H1 (cell line): ENCODE data around the gene GRIA4. TPM values are rescaled to one million over a fixed set of nuclear protein-coding genes. Genes with fewer than 3 reads are reported as not detected.

Source experiments
- CTCF ChIA-PET: fragments of 300-600 bp; sonication (Branson Sonifier 250); formaldehyde crosslinking; loops from one replicate; lab custom pipeline; 2021; ENCODE audit not compliant: partially characterized antibody; lab: Charles Lee
- POLR2A ChIA-PET: fragments of 300-600 bp; sonication (Branson Sonifier 250); formaldehyde crosslinking; loops from one replicate; lab custom pipeline; 2021; ENCODE audit warnings: inconsistent platforms; ENCODE audit not compliant: partially characterized antibody; lab: Charles Lee
- DNase-seq, 2 experiments: peaks; one replicate each; pipeline versions ENCODE4 v3.0.0 to v3.0.0-alpha.2; 2010 to 2022; ENCODE audit warnings: low spot score in 2 of 2, low read depth in 1 of 2, mixed read lengths in 1 of 2
- FAIRE-seq: peaks from 2 replicates; lab custom pipeline; 2011; peaks lifted over from hg19 to GRCh38; lab: Jason Lieb, UNC
- H2AFZ ChIP-seq: 2 replicates; pipeline ENCODE4 v1.8.1; 2012; ENCODE audit warnings: low read length, inconsistent platforms
- H2AK5ac ChIP-seq: 2 replicates; pipeline ENCODE4 v1.6.1; 2013; ENCODE audit warnings: low read depth, low read length
- H2BK120ac ChIP-seq: replicated peaks from 2 replicates; pipeline ENCODE3; 2013; ENCODE audit warnings: low read depth, low read length, inconsistent platforms
- H2BK12ac ChIP-seq: 2 replicates; pipeline ENCODE4 v1.6.1; 2013; ENCODE audit warnings: low read depth, low read length
- H2BK15ac ChIP-seq: 2 replicates; pipeline ENCODE4 v1.6.1; 2013; ENCODE audit warnings: low read length
- H2BK20ac ChIP-seq: 2 replicates; pipeline ENCODE4 v1.6.1; 2013; ENCODE audit warnings: low read length
- H2BK5ac ChIP-seq: 2 replicates; pipeline ENCODE4 v1.6.1; 2013; ENCODE audit warnings: low read depth, low read length
- H3K14ac ChIP-seq: 2 replicates; pipeline ENCODE4 v1.6.1; 2013; ENCODE audit warnings: inconsistent platforms; ENCODE audit not compliant: insufficient read length
- H3K18ac ChIP-seq: 2 replicates; pipeline ENCODE4 v1.6.1; 2013; ENCODE audit warnings: low read length; ENCODE audit errors: extremely low read depth
- H3K23ac ChIP-seq: 2 replicates; pipeline ENCODE4 v1.6.1; 2013; ENCODE audit warnings: inconsistent platforms; ENCODE audit not compliant: insufficient read length
- H3K23me2 ChIP-seq: 2 replicates; pipeline ENCODE4 v1.6.1; 2013; ENCODE audit warnings: low read depth, low read length
- H3K27ac ChIP-seq: 2 replicates; pipeline ENCODE4 v1.6.1; 2011; ENCODE audit warnings: low read depth, low read length, inconsistent platforms
- H3K27me3 ChIP-seq, 4 experiments: replicated peaks in 1 of 4; 1 replicate in 1 of 4; 2 replicates in 3 of 4; pipeline versions ENCODE4 v1.6.1 to v1.8.1; 2011 to 2013; ENCODE audit warnings: low read length in 3 of 4, mild to moderate bottlenecking in 3 of 4, inconsistent platforms in 2 of 4, mixed read lengths in 2 of 4, moderate library complexity in 1 of 4; ENCODE audit not compliant: control insufficient read depth in 3 of 4, insufficient read depth in 3 of 4; ENCODE audit errors: extremely low read depth in 1 of 4
- H3K36me3 ChIP-seq, 4 experiments: 2 replicates each; pipeline versions ENCODE4 v1.6.1 to v1.8.1; 2011 to 2013; ENCODE audit warnings: mild to moderate bottlenecking in 4 of 4, low read length in 3 of 4, moderate library complexity in 2 of 4, control low read depth in 1 of 4, inconsistent platforms in 1 of 4; ENCODE audit not compliant: insufficient read depth in 4 of 4, control insufficient read depth in 2 of 4
- H3K4ac ChIP-seq: replicated peaks from 2 replicates; pipeline ENCODE3; 2013; ENCODE audit warnings: low read length, low read depth, mixed read lengths, inconsistent platforms; ENCODE audit not compliant: insufficient read length
- H3K4me1 ChIP-seq, 4 experiments: replicated peaks in 1 of 4; 1 replicate in 1 of 4; 2 replicates in 3 of 4; pipeline versions ENCODE4 v1.6.1 to v1.8.1; 2011 to 2013; ENCODE audit warnings: low read length in 3 of 4, inconsistent platforms in 2 of 4, mixed read lengths in 1 of 4; ENCODE audit not compliant: insufficient read depth in 4 of 4, control insufficient read depth in 3 of 4
- H3K4me2 ChIP-seq, 2 experiments: 2 replicates each; pipeline versions ENCODE4 v1.6.1 to v1.8.1; 2011 to 2013; ENCODE audit warnings: low read depth in 2 of 2, low read length in 2 of 2, control low read depth in 1 of 2, inconsistent platforms in 1 of 2, mild to moderate bottlenecking in 1 of 2; ENCODE audit not compliant: insufficient read depth in 1 of 2
- H3K4me3 ChIP-seq, 4 experiments: fragments of 200-600, 300-600 bp in 1 of 4; sonication (generic), shearing (Covaris generic), sonication (Bioruptor Twin) in 1 of 4; 2 replicates each; pipeline versions ENCODE4 v1.5.1 to v1.8.1; 2011 to 2016; ENCODE audit warnings: low read length in 4 of 4, low read depth in 3 of 4, control low read depth in 2 of 4, inconsistent platforms in 2 of 4, mild to moderate bottlenecking in 2 of 4, mixed read lengths in 1 of 4, moderate library complexity in 1 of 4; ENCODE audit not compliant: insufficient read depth in 2 of 4; ENCODE audit errors: extremely low read depth in 1 of 4
- H3K56ac ChIP-seq: replicated peaks from 2 replicates; pipeline ENCODE3; 2013; ENCODE audit warnings: low read depth, mild to moderate bottlenecking, mixed read lengths, low read length, inconsistent platforms; ENCODE audit not compliant: insufficient read length
- H3K79me1 ChIP-seq: 2 replicates; pipeline ENCODE4 v1.6.1; 2013; ENCODE audit warnings: low read depth, low read length, control low read depth
- H3K79me2 ChIP-seq, 2 experiments: 2 replicates each; pipeline versions ENCODE4 v1.6.1 to v1.8.1; 2012 to 2013; ENCODE audit warnings: low read length in 2 of 2, mild to moderate bottlenecking in 2 of 2, inconsistent platforms in 1 of 2; ENCODE audit not compliant: insufficient read depth in 2 of 2, control insufficient read depth in 1 of 2
- H3K9ac ChIP-seq, 4 experiments: replicated peaks in 1 of 4; 1 replicate in 1 of 4; 2 replicates in 3 of 4; pipeline versions ENCODE4 v1.6.1 to v1.8.1; 2011 to 2013; ENCODE audit warnings: low read depth in 3 of 4, low read length in 3 of 4, control low read depth in 2 of 4, mild to moderate bottlenecking in 2 of 4, moderate library complexity in 2 of 4, inconsistent platforms in 1 of 4; ENCODE audit errors: extremely low read depth in 1 of 4
- H3K9me3 ChIP-seq, 2 experiments: 2 replicates each; pipeline versions ENCODE4 v1.6.1 to v1.8.1; 2012 to 2013; ENCODE audit warnings: mild to moderate bottlenecking in 2 of 2, moderate library complexity in 2 of 2, control low read depth in 1 of 2, inconsistent platforms in 1 of 2, low read depth in 1 of 2, low read length in 1 of 2, mixed read lengths in 1 of 2; ENCODE audit not compliant: insufficient read depth in 2 of 2
- H4K20me1 ChIP-seq, 2 experiments: replicated peaks in 1 of 2; 2 replicates each; pipeline versions ENCODE3 to v1.8.1; 2011 to 2013; ENCODE audit warnings: inconsistent platforms in 2 of 2, low read length in 2 of 2, mild to moderate bottlenecking in 1 of 2; ENCODE audit not compliant: insufficient read depth in 2 of 2, control insufficient read depth in 1 of 2
- H4K5ac ChIP-seq: 2 replicates; pipeline ENCODE4 v1.6.1; 2013; ENCODE audit warnings: low read length, low read depth, mixed read lengths, inconsistent platforms; ENCODE audit not compliant: insufficient read length
- H4K8ac ChIP-seq: 2 replicates; pipeline ENCODE4 v1.8.0; 2013; ENCODE audit warnings: mild to moderate bottlenecking, moderate library complexity, low read length, inconsistent platforms; ENCODE audit not compliant: insufficient read depth; ENCODE audit errors: extremely low read depth
- H4K91ac ChIP-seq: replicated peaks from 2 replicates; pipeline ENCODE3; 2013; ENCODE audit warnings: low read length, mixed read lengths, inconsistent platforms; ENCODE audit not compliant: insufficient read length
- BRCA1 ChIP-seq: IDR thresholded peaks from 2 replicates; pipeline ENCODE4 v1.6.1; 2012; ENCODE audit warnings: low read depth, low read length, improper control_type of control experiment
- CBX8 ChIP-seq: fragments of 300-800, 300-1000 bp; sonication (generic); IDR thresholded peaks from 2 replicates; pipeline ENCODE4 v1.7.1; 2016; ENCODE audit warnings: low read depth, low read length, borderline replicate concordance
- CTBP2 ChIP-seq: IDR thresholded peaks from 2 replicates; pipeline ENCODE4 v1.7.0; 2011; ENCODE audit warnings: borderline replicate concordance, mild to moderate bottlenecking, moderate library complexity, mixed read lengths, low read length; ENCODE audit not compliant: insufficient read depth, insufficient read length
- GABPA ChIP-seq: IDR thresholded peaks from 2 replicates; pipeline ENCODE4 v1.6.1; 2011; ENCODE audit warnings: mild to moderate bottlenecking, low read length, moderate library complexity, borderline replicate concordance; ENCODE audit not compliant: insufficient read depth
- NANOG ChIP-seq: IDR thresholded peaks from 2 replicates; pipeline ENCODE4 v1.6.1; 2011; ENCODE audit warnings: low read length, low read depth, mild to moderate bottlenecking, inconsistent platforms; ENCODE audit not compliant: insufficient read depth, poor library complexity, severe bottlenecking
- NRF1 ChIP-seq: IDR thresholded peaks from 2 replicates; pipeline ENCODE4 v1.6.1; 2011; ENCODE audit warnings: mild to moderate bottlenecking, low read depth, low read length, improper control_type of control experiment
- POLR2AphosphoS5 ChIP-seq: IDR thresholded peaks from 2 replicates; pipeline ENCODE4 v1.6.1; 2011; ENCODE audit warnings: low read depth, low read length
- RFX5 ChIP-seq: IDR thresholded peaks from 2 replicates; pipeline ENCODE4 v1.6.1; 2011; ENCODE audit warnings: low read depth, low read length, improper control_type of control experiment, borderline replicate concordance
- TBP ChIP-seq: IDR thresholded peaks from 2 replicates; pipeline ENCODE4 v1.6.1; 2011; ENCODE audit warnings: low read depth, low read length, improper control_type of control experiment
- TCF12 ChIP-seq: IDR thresholded peaks from 2 replicates; pipeline ENCODE4 v1.6.1; 2011; ENCODE audit warnings: low read depth, mild to moderate bottlenecking, low read length
- YY1 ChIP-seq: IDR thresholded peaks from 2 replicates; pipeline ENCODE4 v1.6.1; 2011; ENCODE audit warnings: low read depth, mild to moderate bottlenecking, low read length
- whole genome bisulfite sequencing, 2 experiments: shearing (Covaris generic) in 1 of 2; methylation state at CpG; one replicate each; pipeline versions ENCODE4 v1.1.6 to v1.1.7; 2013 to 2015; ENCODE audit warnings: low lambda C conversion rate in 2 of 2, mixed read lengths in 2 of 2, inconsistent platforms in 1 of 2, low coverage in 1 of 2, missing lambda C conversion rate in 1 of 2; ENCODE audit not compliant: insufficient replicate concordance in 2 of 2, insufficient coverage in 1 of 2, insufficient read length in 1 of 2; ENCODE audit errors: extremely low coverage in 1 of 2, missing lambda C conversion rate in 1 of 2; 5-methylcytosine and 5-hydroxymethylcytosine counted together
- polyA plus RNA-seq, 7 experiments: library from polyadenylated mRNA; depleted of rRNA in 3 of 7; stranded (reverse) in 5 of 7; unstranded in 2 of 7; fragments of >200 nt in 5 of 7; fragments of 200-250 nt in 2 of 7; gene quantifications; 1 replicate in 5 of 7; 2 replicates in 1 of 7; 4 replicates in 1 of 7; pipeline versions ENCODE4 v1.2.1 to v1.2.3, GENCODE V29; 2011 to 2013; ENCODE audit warnings: missing spikeins in 2 of 7, mixed read lengths in 2 of 7
- total RNA-seq: library from RNA; stranded (reverse); fragmentation: NEBNext Ultra II Directional; extraction: Animal tissue kit (Norgen Biotek cat#: 25700); gene quantifications from 2 replicates; pipeline ENCODE4 v1.2.1, GENCODE V29; 2021
- TF ChIP-seq, protein P1 (sequence below): IDR thresholded peaks from 2 replicates; pipeline ENCODE4 v1.6.1; 2011; ENCODE audit warnings: low read depth, mild to moderate bottlenecking, low read length; ENCODE audit not compliant: insufficient read depth
- TF ChIP-seq, protein P2 (sequence below): IDR thresholded peaks from 2 replicates; pipeline ENCODE4 v1.6.1; 2012; ENCODE audit warnings: inconsistent platforms

GRIA4 gene
- total and polyA plus RNA-seq, 2 of the 8 experiments (the other 6 are each of a cell fraction or from before 2014, with no cell fraction given) = 12.5 to 21.8 TPM

DNA sequence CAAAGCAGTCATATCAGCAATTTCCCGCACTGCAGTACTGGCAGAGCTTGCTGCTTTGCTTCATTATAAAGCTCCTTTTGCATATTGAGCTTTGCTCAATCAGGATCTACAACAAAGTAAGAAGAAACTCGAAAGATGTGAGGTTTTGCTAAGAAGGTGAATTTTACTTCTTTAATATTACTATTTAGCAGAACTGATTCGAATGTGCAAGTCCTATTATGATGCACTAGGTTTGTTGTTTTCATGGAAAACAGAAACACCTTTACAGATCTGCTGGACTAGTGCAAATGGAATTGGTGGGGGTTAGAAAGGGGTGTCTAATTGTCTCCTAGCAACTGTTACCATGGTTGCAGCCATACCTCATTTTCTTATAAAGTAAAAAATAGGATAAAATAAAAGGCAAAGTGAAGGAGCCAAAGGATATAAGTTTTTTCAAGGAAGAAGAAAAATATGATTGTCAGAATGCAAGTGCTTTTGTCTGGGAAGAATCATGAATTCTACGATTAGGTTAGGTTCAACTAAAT is 259.0 kb downstream of the GRIA4 start:
- H3K56ac ChIP-seq = no peak overlapping the region
- no peaks in the 10 kb centered on the region for H4K20me1 ChIP-seq
- H3K4me1 ChIP-seq = peaks cover 0 to 5% (median 1%) of the 10 kb centered on the region in 4 experiments; a peak in 4 of 7 replicates
- FAIRE-seq (no peak), DNase-seq (no peak)
- H3K9ac ChIP-seq = no peak overlapping the region
- ChIA-PET CTCF (no interaction called here), POLR2A (interaction anchor here (0.9 kb wide), 1 partner anchor 10 kb away, joined by 3 read pairs; no protein-coding TSS in a partner anchor)
- no peak overlapping the region for H3K4ac ChIP-seq
- no peak overlapping the region for H2BK12ac ChIP-seq
- no peak overlapping the region for H4K5ac ChIP-seq
- H3K9me3 ChIP-seq = no peaks in the 10 kb centered on the region
- H2BK15ac ChIP-seq = no peak overlapping the region
- no peak overlapping the region for H3K14ac ChIP-seq
- H2AFZ ChIP-seq = no peak overlapping the region
- no peak overlapping the region for H3K4me3 ChIP-seq
- no peak overlapping the region for H3K4me2 ChIP-seq
- H2BK5ac ChIP-seq = no peak overlapping the region
- H3K36me3 ChIP-seq = no peaks in the 10 kb centered on the region
- H2AK5ac ChIP-seq = no peak overlapping the region
- no peak overlapping the region for H4K91ac ChIP-seq
- no peak overlapping the region for H2BK20ac ChIP-seq
- no peak overlapping the region for H3K23ac ChIP-seq
- no peaks in the 10 kb centered on the region for H3K27me3 ChIP-seq
- H3K18ac ChIP-seq = no peak overlapping the region
- H3K79me2 ChIP-seq = no peaks in the 10 kb centered on the region
- H3K23me2 ChIP-seq = no peaks in the 10 kb centered on the region
- H3K27ac ChIP-seq = no peak overlapping the region
- no peak overlapping the region for H2BK120ac ChIP-seq
- H3K79me1 ChIP-seq = no peaks in the 10 kb centered on the region
- 84% methylated on average over 4 of the region's 4 CpGs; no CpG with 5 or more reads in 1 of the 2 experiments for WGBS, 2 experiments
- no peak overlapping the region for H4K8ac ChIP-seq
- TF ChIP-seq, protein P1, sequence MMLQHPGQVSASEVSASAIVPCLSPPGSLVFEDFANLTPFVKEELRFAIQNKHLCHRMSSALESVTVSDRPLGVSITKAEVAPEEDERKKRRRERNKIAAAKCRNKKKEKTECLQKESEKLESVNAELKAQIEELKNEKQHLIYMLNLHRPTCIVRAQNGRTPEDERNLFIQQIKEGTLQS = no peak
- TF ChIP-seq CTBP2 (no peak), NANOG (no peak), GABPA (no peak), RFX5 (no peak), POLR2AphosphoS5 (no peak), YY1 (no peak), BRCA1 (no peak), CBX8 (no peak), TBP (no peak), NRF1 (no peak), TCF12 (no peak)
- TF ChIP-seq, protein P2, sequence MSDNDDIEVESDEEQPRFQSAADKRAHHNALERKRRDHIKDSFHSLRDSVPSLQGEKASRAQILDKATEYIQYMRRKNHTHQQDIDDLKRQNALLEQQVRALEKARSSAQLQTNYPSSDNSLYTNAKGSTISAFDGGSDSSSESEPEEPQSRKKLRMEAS = no peak
